ENCODE measurements around the gene RASSF10. TPM values are rescaled to one million over a fixed set of nuclear protein-coding genes. Genes with fewer than 3 reads are reported as not detected.
A peak's percentile ranks its signal among the peaks of the same experiment; 100 is the strongest.

RASSF10 gene
- total and polyA plus RNA-seq, 11 donors = 0.07 to 0.85 (median 0.29) TPM

DNA sequence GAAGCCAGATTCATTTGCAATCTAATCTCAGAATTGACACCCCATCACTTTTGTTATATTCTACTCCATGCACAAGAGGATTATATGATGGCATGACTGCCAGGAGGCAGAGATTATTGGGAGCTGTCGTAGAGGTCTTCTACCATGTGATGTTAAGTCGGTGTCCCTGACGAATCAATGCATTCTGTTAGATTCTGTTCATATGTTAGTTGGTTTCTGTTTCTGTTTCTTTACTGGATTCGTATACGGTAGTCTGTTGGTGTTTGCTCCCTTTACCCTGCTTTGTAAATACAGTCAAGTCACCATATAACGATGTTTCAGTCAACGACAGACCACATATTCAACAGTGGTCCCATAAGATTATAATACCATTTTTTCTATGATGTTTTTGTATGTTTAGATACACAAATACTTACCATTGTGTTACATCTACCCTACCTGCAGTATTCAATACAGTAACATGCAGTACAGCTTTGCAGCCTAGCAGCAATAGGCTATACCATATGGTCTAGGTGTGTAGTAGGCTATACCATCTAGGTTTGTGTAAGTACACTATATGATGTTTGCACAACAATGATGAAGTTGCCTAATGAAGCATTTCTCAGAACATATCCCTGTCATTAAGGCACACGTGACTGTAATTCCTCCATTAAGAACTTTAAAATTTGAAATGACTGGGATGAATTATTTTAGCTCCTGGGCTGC lies 22.8 kb upstream of the RASSF10 start:
- 66 to 78% (median 68%) methylated on average over 8 of the region's 8 CpGs for WGBS, 4 donors

DNA sequence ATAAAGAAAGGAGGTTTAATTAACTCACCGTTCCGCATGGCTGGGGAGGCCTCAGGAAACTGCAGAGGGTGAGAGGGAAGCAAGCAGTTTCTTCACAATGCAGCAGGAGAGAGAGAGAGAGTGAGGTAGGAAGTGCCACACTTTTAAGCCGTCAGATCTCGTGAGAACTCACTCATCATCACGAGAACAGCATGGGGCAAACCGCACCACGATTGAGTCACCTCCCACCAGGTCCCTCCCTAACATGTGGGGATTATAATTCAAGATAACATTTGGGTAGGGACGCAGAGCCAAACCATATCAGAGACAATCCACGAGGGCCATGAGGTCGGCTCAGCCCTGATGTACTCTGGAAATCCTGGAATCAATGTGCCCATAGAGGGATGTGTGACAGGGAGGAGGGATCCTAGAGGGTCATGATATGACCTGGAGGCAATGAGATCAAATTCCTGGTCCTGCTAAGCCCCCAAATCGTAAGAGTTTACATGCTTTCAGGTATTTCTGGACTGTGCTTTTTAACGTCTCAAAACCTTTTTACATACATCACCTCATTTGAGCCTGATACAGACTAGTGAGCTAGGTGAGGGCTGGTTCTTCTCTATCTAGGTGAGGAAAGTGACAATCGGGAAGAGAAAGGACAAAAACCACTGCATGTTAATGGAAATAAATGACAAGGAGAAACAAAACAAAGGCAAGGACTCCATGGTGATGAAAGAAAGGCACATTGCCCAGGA lies 19.5 kb upstream of the RASSF10 start:
- no peak for DNase-seq
- H3K36me3 ChIP-seq = no peaks in the 10 kb centered on the region
- intact Hi-C loops (cut with DNase I) = no loop called here
- peaks cover 0 to 10% (median 0%) of the 10 kb centered on the region in 9 donors for H3K27me3 ChIP-seq
- TF ChIP-seq CTCF (IDR thresholded peaks at IDR 0.05) (no peak), POLR2A (IDR thresholded peaks at IDR 0.05) (no peak)
- WGBS, 4 donors = 71 to 79% (median 77%) methylated on average over 13 of the region's 13 CpGs
- no peaks in the 10 kb centered on the region for H3K4me1 ChIP-seq
- ATAC-seq = no peak
- H3K9me3 ChIP-seq = no peaks in the 10 kb centered on the region
- H3K27ac ChIP-seq = no peak overlapping the region
- no peak overlapping the region for H3K4me3 ChIP-seq

More for the DNA sequence above, 22.8 kb upstream of the RASSF10 start:
- TF ChIP-seq POLR2A (IDR thresholded peaks at IDR 0.05) = no peak
- TF ChIP-seq CTCF (IDR thresholded peaks at IDR 0.05) = no peak
- DNase-seq (no peak), ATAC-seq (no peak)
- Histone ChIP-seq H3K27ac (no peak overlapping the region), H3K27me3 (peaks cover 0 to 10% (median 0%) of the 10 kb centered on the region in 9 donors), H3K4me3 (peak overlapping the region in 2 of 12 donors; percentile 10 to 28), H3K36me3 (no peaks in the 10 kb centered on the region), H3K9me3 (no peaks in the 10 kb centered on the region), H3K4me1 (no peaks in the 10 kb centered on the region)
- intact Hi-C loops (cut with DNase I) = no loop called here

DNA sequence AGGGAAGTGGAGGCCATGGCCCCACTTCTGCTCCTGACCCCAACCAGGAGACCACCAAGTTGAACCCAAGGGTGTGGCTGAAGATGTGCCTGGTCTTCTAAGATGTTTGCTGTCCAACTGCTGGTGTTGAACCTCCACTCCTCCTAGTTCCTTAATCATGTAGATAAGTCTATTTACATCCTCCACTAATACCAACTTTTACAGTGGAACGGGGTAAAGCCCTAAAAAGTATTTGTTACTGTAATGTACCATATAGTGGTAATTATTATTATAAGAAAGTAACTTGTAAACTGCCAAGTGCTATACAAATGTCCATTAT lies 19.0 kb upstream of the RASSF10 start:
- WGBS, 4 donors = 81 to 96% (median 92%) methylated on average over 1 of the region's 1 CpG
- ATAC-seq (no peak), DNase-seq (no peak)
- no peaks in the 10 kb centered on the region for H3K4me1 ChIP-seq
- intact Hi-C loops (cut with DNase I) = no loop called here
- no peak overlapping the region for H3K4me3 ChIP-seq
- TF ChIP-seq POLR2A (IDR thresholded peaks at IDR 0.05) = no peak
- TF ChIP-seq CTCF (IDR thresholded peaks at IDR 0.05) = no peak
- H3K36me3 ChIP-seq = no peaks in the 10 kb centered on the region
- H3K9me3 ChIP-seq = no peaks in the 10 kb centered on the region
- no peak overlapping the region for H3K27ac ChIP-seq
- H3K27me3 ChIP-seq = peaks cover 0 to 9% (median 0%) of the 10 kb centered on the region in 9 donors

GRCh38 chr11:12991426-12991825 lies 17.7 kb upstream of the RASSF10 start:
- Histone ChIP-seq H3K27me3 (peaks cover 0 to 6% (median 0%) of the 10 kb centered on the region in 9 donors), H3K4me1 (no peaks in the 10 kb centered on the region), H3K4me3 (no peak overlapping the region), H3K36me3 (no peaks in the 10 kb centered on the region), H3K9me3 (peaks cover 0 to 6% (median 0%) of the 10 kb centered on the region in 12 donors), H3K27ac (no peak overlapping the region)
- ATAC-seq (no peak), DNase-seq (no peak)
- intact Hi-C loops (cut with DNase I) = no loop called here
- 89 to 94% (median 91%) methylated on average over 1 of the region's 1 CpG for WGBS, 4 donors
- no peak for TF ChIP-seq CTCF (IDR thresholded peaks at IDR 0.05)
- no peak for TF ChIP-seq POLR2A (IDR thresholded peaks at IDR 0.05)
